K562 (cell line): ENCODE results near the gene KCNQ5.

Experiments used
- ATF2 ChIP-seq: sonication (generic); formaldehyde crosslinking; IDR thresholded peaks from 2 replicates; pipeline ENCODE4 v1.8.1; 2022; ENCODE audit warnings: missing genetic modification reagents
- CHD7 ChIP-seq: fragments of 200-600 bp; sonication (generic); IDR thresholded peaks from one replicate; pipeline ENCODE4 v1.6.1; 2012; ENCODE audit warnings: mild to moderate bottlenecking, low read depth, low read length, inconsistent platforms
- CTBP1 ChIP-seq: fragments of 450-650 bp; IDR thresholded peaks from 2 replicates; pipeline ENCODE4 v1.6.1; 2016; ENCODE audit warnings: borderline replicate concordance
- CTCF ChIP-seq, 3 experiments: IDR thresholded peaks in 2 of 3; conservative IDR thresholded peaks in 1 of 3; 2 replicates each; pipeline ENCODE4 v1.5.1; 2011 to 2012; ENCODE audit warnings: low read length in 3 of 3, mild to moderate bottlenecking in 3 of 3, control low read depth in 2 of 3, improper control_type of control experiment in 1 of 3, inconsistent platforms in 1 of 3, low read depth in 1 of 3, mixed read lengths in 1 of 3, moderate library complexity in 1 of 3; ENCODE audit not compliant: insufficient read depth in 2 of 3
- NFE2L1 ChIP-seq: fragments of 450-650 bp; IDR thresholded peaks from 2 replicates; pipeline ENCODE4 v1.6.1; 2016; ENCODE audit warnings: missing genetic modification characterization, low read depth, mild to moderate bottlenecking, missing compliant biosample characterization, moderate library complexity, borderline replicate concordance
- POLR2A ChIP-seq: fragments of 450-650 bp; conservative IDR thresholded peaks from 2 replicates; pipeline ENCODE4 v1.6.1; 2016
- SMAD3 ChIP-seq: fragments of 450-650 bp; formaldehyde crosslinking; conservative IDR thresholded peaks from 2 replicates; pipeline ENCODE4 v1.4.0; 2020; ENCODE audit warnings: mild to moderate bottlenecking
- ZNF609 ChIP-seq: sonication (generic); formaldehyde crosslinking; IDR thresholded peaks from 2 replicates; pipeline ENCODE4 v1.8.1; 2023; ENCODE audit warnings: missing genetic modification reagents, mild to moderate bottlenecking, borderline replicate concordance

- TF ChIP-seq ATF2 (CRISPR knock-in tag) (no peak), POLR2A (no peak), CHD7 (no peak), CTBP1 (no peak), CTCF (IDR thresholded peaks at IDR 0.05 in 2 of 3, conservative IDR thresholded peaks at IDR 0.05 in 1 of 3; ENCODE audit: insufficient read depth in 2 of 3, low read depth in 1 of 3, low read length in 3 of 3) (no peak), SMAD3 (CRISPR knock-in tag) (no peak), NFE2L1 (tag) (no peak), ZNF609 (no peak)
Measured at GRCh38 chr6:73030257-73030656, 408.4 kb downstream of the KCNQ5 start.
